ENCODE results near the gene DUSP22. TPM values are rescaled to one million over a fixed set of nuclear protein-coding genes. Genes with fewer than 3 reads are reported as not detected.

The DUSP22 gene
- total RNA-seq, 4 donors from 2014 or later, result 53.2 to 89.8 (median 73.7) TPM

DNA sequence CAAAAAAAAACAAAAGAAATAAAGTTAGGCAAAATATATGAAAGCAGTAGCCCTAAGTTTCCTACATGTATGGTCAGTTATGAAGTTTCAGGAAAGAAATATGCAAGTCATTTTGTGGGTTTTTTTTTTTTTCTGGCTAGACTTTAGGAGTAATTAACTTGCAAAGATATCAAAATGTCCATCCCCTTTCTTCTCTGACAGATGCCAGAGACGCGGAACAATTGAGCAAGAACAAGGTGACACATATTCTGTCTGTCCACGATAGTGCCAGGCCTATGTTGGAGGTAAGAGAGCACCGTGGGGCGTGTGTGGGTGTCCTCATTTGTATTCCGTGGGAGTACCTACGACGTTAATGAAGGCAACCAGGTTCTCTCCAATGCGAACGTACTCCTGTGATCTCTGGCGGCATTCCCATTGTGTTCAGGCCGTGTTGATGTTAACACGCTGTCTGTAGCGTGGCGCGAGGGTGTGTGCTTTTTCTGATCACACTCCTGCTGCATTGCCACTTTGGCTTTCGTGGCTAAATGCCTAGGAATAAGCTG lies 19.5 kb downstream of the DUSP22 start:
- no peak overlapping the region for H3K4me3 ChIP-seq
- H3K4me1 ChIP-seq, result peaks cover 0 to 34% (median 10%) of the 10 kb centered on the region in 4 donors
- no peak for DNase-seq (ENCODE audit: low spot score in 2 of 2)
- H3K9me3 ChIP-seq, result no peaks in the 10 kb centered on the region
- TF ChIP-seq POLR2A (IDR thresholded peaks at IDR 0.05), result no peak
- TF ChIP-seq EP300 (IDR thresholded peaks at IDR 0.05), result no peak
- H3K27me3 ChIP-seq, result no peaks in the 10 kb centered on the region
- H3K36me3 ChIP-seq, result no peaks in the 10 kb centered on the region
- H3K27ac ChIP-seq, result peak overlapping the region in 3 of 4 donors; percentile 30 to 64 (median 52)
- WGBS, 2 donors, result 76 to 79% methylated on average over 17 of the region's 17 CpGs

DNA sequence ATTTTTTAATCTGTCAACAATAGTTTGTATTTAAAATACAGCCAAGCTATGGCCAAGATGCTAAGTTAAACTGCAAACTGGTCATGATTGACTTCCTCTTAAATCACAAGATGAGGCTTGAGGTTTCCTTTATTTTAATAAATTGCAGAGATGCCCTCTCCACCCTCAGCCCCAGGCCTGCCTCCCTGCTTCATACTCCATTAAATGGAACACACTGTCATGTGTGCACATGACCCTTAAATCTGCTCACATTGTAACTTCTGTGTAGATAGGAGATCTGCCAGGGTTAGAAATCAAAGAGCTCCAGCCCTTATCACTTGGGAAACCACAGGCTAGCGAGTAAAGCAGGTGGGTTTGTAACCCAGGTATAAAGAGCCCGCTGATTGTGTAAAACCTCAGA lies 20.8 kb downstream of the DUSP22 start:
- peak overlapping the region in 2 of 4 donors; percentile 22 to 31 for H3K27ac ChIP-seq
- H3K27me3 ChIP-seq, result no peaks in the 10 kb centered on the region
- H3K4me3 ChIP-seq, result no peak overlapping the region
- TF ChIP-seq POLR2A (IDR thresholded peaks at IDR 0.05) (no peak), EP300 (IDR thresholded peaks at IDR 0.05) (peak in 1 of 2 donors; percentile 66)
- TF ChIP-seq, protein P1, sequence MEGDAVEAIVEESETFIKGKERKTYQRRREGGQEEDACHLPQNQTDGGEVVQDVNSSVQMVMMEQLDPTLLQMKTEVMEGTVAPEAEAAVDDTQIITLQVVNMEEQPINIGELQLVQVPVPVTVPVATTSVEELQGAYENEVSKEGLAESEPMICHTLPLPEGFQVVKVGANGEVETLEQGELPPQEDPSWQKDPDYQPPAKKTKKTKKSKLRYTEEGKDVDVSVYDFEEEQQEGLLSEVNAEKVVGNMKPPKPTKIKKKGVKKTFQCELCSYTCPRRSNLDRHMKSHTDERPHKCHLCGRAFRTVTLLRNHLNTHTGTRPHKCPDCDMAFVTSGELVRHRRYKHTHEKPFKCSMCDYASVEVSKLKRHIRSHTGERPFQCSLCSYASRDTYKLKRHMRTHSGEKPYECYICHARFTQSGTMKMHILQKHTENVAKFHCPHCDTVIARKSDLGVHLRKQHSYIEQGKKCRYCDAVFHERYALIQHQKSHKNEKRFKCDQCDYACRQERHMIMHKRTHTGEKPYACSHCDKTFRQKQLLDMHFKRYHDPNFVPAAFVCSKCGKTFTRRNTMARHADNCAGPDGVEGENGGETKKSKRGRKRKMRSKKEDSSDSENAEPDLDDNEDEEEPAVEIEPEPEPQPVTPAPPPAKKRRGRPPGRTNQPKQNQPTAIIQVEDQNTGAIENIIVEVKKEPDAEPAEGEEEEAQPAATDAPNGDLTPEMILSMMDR (IDR thresholded peaks at IDR 0.05), result no peak
- H3K36me3 ChIP-seq, result no peaks in the 10 kb centered on the region
- DNase-seq (ENCODE audit: low spot score in 2 of 2), result no peak
- no peaks in the 10 kb centered on the region for H3K9me3 ChIP-seq
- H3K4me1 ChIP-seq, result peaks cover 0 to 31% (median 6%) of the 10 kb centered on the region in 4 donors
- WGBS, 2 donors, result 73 to 78% methylated on average over 2 of the region's 2 CpGs

DNA sequence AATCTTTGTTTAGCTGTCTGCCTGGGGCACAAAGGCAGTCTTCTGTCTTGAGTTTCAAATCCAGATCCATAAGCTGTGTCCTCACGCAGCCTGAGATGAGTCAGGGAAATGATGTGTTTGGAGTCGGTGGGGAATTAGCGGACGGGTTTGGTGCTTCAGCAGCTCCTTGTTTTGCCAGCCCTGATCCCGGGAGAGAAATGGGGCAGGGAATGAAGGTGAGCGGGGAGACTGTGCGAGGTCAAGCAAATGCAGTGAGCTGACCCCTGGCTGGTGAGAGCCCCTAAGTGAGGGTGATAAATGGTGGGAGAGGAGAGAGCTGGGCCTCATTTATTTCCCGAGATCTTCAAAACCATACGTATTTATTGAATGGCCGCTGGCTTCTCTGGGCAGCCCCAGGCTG lies 21.6 kb downstream of the DUSP22 start:
- Histone ChIP-seq H3K27me3 (no peaks in the 10 kb centered on the region), H3K9me3 (no peaks in the 10 kb centered on the region), H3K36me3 (no peaks in the 10 kb centered on the region), H3K4me3 (no peak overlapping the region), H3K4me1 (peaks cover 0 to 31% (median 6%) of the 10 kb centered on the region in 4 donors), H3K27ac (no peak overlapping the region)
- 86 to 88% methylated on average over 10 of the region's 10 CpGs for WGBS, 2 donors
- no peak for DNase-seq (ENCODE audit: low spot score in 2 of 2)
- no peak for TF ChIP-seq POLR2A (IDR thresholded peaks at IDR 0.05)
- TF ChIP-seq, protein P1 (IDR thresholded peaks at IDR 0.05), result no peak
- TF ChIP-seq EP300 (IDR thresholded peaks at IDR 0.05), result no peak

- TF ChIP-seq EP300 (IDR thresholded peaks at IDR 0.05), result no peak
- Histone ChIP-seq H3K9me3 (no peaks in the 10 kb centered on the region), H3K4me1 (peaks cover 0 to 31% (median 6%) of the 10 kb centered on the region in 4 donors), H3K27ac (no peak overlapping the region), H3K36me3 (no peaks in the 10 kb centered on the region), H3K27me3 (no peaks in the 10 kb centered on the region), H3K4me3 (no peak overlapping the region)
- 85 to 86% methylated on average over 5 of the region's 5 CpGs for WGBS, 2 donors
- no peak for DNase-seq (ENCODE audit: low spot score in 2 of 2)
Measured at GRCh38 chr6:314377-314776, 22.1 kb downstream of the DUSP22 start.

DNA sequence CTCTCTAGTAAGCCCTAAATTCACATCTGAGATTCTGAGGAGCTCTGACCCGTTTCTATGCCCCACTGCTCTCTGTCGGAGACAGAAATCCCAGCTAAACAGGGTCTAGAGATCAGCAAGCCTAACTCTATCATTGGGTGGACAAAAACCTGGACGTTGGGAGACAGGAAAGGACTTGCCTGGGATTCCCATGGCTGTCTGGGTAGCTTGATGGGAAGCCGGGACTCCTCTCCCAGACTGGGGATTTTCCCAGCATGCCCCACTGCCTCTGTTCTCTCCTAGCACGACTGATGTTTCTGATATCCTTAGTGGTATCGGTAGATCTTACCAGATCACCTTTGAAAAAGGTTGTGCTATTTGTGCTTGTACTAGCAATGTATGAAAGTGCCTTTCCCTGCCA lies 22.9 kb downstream of the DUSP22 start:
- H3K4me1 ChIP-seq, result peaks cover 0 to 31% (median 6%) of the 10 kb centered on the region in 4 donors
- no peaks in the 10 kb centered on the region for H3K27me3 ChIP-seq
- H3K9me3 ChIP-seq, result no peaks in the 10 kb centered on the region
- H3K27ac ChIP-seq, result no peak overlapping the region
- H3K4me3 ChIP-seq, result no peak overlapping the region
- TF ChIP-seq, protein P1 (IDR thresholded peaks at IDR 0.05), result no peak
- TF ChIP-seq EP300 (IDR thresholded peaks at IDR 0.05) (no peak), POLR2A (IDR thresholded peaks at IDR 0.05) (no peak)
- H3K36me3 ChIP-seq, result no peaks in the 10 kb centered on the region
- 70 to 81% methylated on average over 6 of the region's 6 CpGs for WGBS, 2 donors
- DNase-seq (ENCODE audit: low spot score in 2 of 2), result no peak

GRCh38 chr6:315921-316752 lies 23.9 kb downstream of the DUSP22 start:
- Histone ChIP-seq H3K4me1 (peaks cover 0 to 31% (median 6%) of the 10 kb centered on the region in 4 donors), H3K27me3 (no peaks in the 10 kb centered on the region), H3K9me3 (no peaks in the 10 kb centered on the region), H3K36me3 (no peaks in the 10 kb centered on the region), H3K4me3 (no peak overlapping the region), H3K27ac (no peak overlapping the region)
- TF ChIP-seq POLR2A (IDR thresholded peaks at IDR 0.05) (no peak), EP300 (IDR thresholded peaks at IDR 0.05) (no peak)
- TF ChIP-seq, protein P1 (IDR thresholded peaks at IDR 0.05), result no peak
- DNase-seq (ENCODE audit: low spot score in 2 of 2), result no peak
- WGBS, 2 donors, result 73 to 77% methylated on average over 10 of the region's 10 CpGs

Measured in tibial nerve (tissue), 4 donors.